ENCODE data around the gene LRRC61.

DNA sequence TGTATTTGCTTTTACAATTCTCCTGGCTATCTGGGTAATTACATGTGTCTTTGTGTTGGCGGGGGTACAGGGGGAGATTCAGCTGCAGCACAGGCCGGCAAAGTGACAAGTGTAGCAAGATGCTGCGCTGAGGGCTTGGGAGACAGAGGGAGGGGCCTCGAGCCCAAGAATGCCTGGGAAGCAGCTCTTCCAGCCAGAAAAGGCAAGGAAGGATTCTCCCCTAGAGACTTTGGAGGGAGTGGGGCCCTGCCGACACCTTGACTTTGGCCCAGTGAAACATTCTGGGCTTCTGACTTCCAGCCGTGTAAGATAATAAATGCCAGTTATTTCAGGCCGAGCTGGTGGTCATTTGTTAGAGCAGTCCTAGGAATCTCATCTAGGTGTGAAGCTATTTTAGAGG is 38.2 kb downstream of the LRRC61 start:
- TF ChIP-seq, protein P1, sequence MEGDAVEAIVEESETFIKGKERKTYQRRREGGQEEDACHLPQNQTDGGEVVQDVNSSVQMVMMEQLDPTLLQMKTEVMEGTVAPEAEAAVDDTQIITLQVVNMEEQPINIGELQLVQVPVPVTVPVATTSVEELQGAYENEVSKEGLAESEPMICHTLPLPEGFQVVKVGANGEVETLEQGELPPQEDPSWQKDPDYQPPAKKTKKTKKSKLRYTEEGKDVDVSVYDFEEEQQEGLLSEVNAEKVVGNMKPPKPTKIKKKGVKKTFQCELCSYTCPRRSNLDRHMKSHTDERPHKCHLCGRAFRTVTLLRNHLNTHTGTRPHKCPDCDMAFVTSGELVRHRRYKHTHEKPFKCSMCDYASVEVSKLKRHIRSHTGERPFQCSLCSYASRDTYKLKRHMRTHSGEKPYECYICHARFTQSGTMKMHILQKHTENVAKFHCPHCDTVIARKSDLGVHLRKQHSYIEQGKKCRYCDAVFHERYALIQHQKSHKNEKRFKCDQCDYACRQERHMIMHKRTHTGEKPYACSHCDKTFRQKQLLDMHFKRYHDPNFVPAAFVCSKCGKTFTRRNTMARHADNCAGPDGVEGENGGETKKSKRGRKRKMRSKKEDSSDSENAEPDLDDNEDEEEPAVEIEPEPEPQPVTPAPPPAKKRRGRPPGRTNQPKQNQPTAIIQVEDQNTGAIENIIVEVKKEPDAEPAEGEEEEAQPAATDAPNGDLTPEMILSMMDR (IDR thresholded peaks at IDR 0.05), result no peak
- TF ChIP-seq POLR2A (IDR thresholded peaks at IDR 0.05), result no peak
- no peak for TF ChIP-seq EP300 (IDR thresholded peaks at IDR 0.05)

Measured in sigmoid colon (tissue), 4 donors.